Spinal cord (tissue), 4 donors: Measurements from ENCODE around the gene NEDD4L. TPM values are rescaled to one million over a fixed set of nuclear protein-coding genes. Genes with fewer than 3 reads are reported as not detected.

Source experiments
- polyA plus RNA-seq, 2 donors: library from polyadenylated mRNA; unstranded; fragments of 120-200 nt; gene quantifications; one replicate each; pipeline ENCODE4 v1.2.1, GENCODE V29; 2013; ENCODE audit not compliant: insufficient read length in 2 of 2
- small RNA-seq: library from RNA; depleted of rRNA; stranded (forward); fragments of <200 nt; gene quantifications from one replicate; pipeline ENCODE3, GENCODE V24; 2014; ENCODE audit warnings: low replicate concordance
- total RNA-seq, 2 donors: library from RNA; depleted of rRNA in 1 of 2; stranded (reverse); fragments of 120-200 nt in 1 of 2; fragments of >200 nt in 1 of 2; gene quantifications; one replicate each; pipeline versions ENCODE4 v1.2.3 to v1.2.4, GENCODE V29; 2013 to 2014

Gene NEDD4L
- total and polyA plus RNA-seq, 4 donors: 33.8 to 51.7 (median 49.7) TPM

Small RNA genes within 50 kb of the gene (small RNA-seq; reads per million reads assigned to genes)
- gene HMGN1P30 (not detected), gene MIR3591 (not detected)

Other genes starting within 250 kb of the NEDD4L start
- gene ATP8B1, start 240.9 kb upstream of the NEDD4L start, total RNA-seq: 10 to 100 TPM; 12.0 to 14.4 TPM
- 1 to 10 TPM; 1.7 to 3.4 TPM for gene ATP8B1, start 240.9 kb upstream of the NEDD4L start, polyA plus RNA-seq